ENCODE data around the gene CARD19. TPM values are rescaled to one million over a fixed set of nuclear protein-coding genes. Genes with fewer than 3 reads are reported as not detected.

Gene CARD19
- total RNA-seq, 4 donors from 2014 or later: 49.6 to 82.4 (median 70.9) TPM

DNA sequence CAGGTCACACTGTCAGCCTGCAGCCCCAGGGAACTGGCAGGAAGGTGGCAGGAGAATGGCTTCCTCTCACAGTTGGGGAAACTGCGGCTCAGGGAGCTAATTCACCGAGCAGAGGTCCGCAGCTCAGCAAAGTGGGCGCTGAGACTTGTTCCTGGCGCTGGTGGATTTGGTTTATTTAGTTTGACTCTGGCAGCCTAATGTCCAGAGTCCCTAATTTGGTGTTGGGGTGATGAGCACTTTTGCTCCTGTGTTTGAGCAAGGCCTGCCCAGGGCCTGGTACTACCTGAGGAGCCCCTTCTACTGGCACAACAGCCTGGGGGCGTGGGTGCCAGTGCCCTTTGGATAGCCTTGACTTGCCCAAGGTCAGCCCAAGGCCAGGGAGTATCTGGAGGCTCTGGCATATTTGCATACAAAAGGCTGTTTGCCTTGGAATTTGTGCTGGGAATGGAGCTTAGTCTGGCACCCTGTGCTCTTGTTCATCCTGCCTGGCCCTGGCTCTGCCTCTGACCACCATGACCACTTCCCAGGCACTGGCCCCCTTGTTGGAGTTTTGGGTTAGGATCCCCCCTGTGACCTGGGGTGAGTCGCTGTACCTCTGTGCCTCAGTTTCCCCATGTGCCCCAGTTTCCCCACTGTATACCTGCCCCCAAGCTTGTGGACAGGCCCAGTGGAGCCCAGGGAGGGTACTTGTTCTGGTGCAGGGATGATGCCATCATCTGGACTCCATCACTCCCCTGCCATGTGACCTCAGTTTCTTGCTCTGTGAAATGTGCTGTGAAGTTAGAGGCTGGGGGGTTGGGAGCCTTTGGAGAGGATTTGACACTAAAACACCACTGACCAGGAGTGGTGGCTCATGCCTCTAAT is 36.1 kb upstream of the CARD19 start:
- no peak overlapping the region for H3K27ac ChIP-seq
- intact Hi-C loops (cut with DNase I; ENCODE audit: low total_unique reads): no loop called here
- in situ Hi-C loops (cut with MboI; ENCODE audit: low sequenced_read_pairs in 4 of 4): no loop called here
- ATAC-seq (no peak), DNase-seq (no peak)
- H3K4me3 ChIP-seq: peak overlapping the region in 1 of 4 donors; percentile 48
- peaks cover 5 to 11% (median 5%) of the 10 kb centered on the region in 3 donors for H3K27me3 ChIP-seq
- H3K36me3 ChIP-seq: no peaks in the 10 kb centered on the region
- no peaks in the 10 kb centered on the region for H3K9me3 ChIP-seq
- peaks cover 0 to 5% of the 10 kb centered on the region in 2 donors for H3K4me1 ChIP-seq
- TF ChIP-seq POLR2A (IDR thresholded peaks at IDR 0.05) (no peak), CTCF (IDR thresholded peaks at IDR 0.05 in 4 of 5, conservative IDR thresholded peaks at IDR 0.05 in 1 of 5) (no peak)

GRCh38 chr9:93060746-93061259 is 35.2 kb upstream of the CARD19 start:
- ATAC-seq (no peak), DNase-seq (no peak)
- TF ChIP-seq POLR2A (IDR thresholded peaks at IDR 0.05) (no peak), CTCF (IDR thresholded peaks at IDR 0.05 in 4 of 5, conservative IDR thresholded peaks at IDR 0.05 in 1 of 5) (no peak)
- intact Hi-C loops (cut with DNase I; ENCODE audit: low total_unique reads): no loop called here
- Histone ChIP-seq H3K36me3 (no peaks in the 10 kb centered on the region), H3K4me1 (peaks cover 0 to 5% of the 10 kb centered on the region in 2 donors), H3K27ac (no peak overlapping the region), H3K27me3 (peaks cover 5 to 11% (median 5%) of the 10 kb centered on the region in 3 donors), H3K9me3 (no peaks in the 10 kb centered on the region), H3K4me3 (no peak overlapping the region)
- in situ Hi-C loops (cut with MboI; ENCODE audit: low sequenced_read_pairs in 4 of 4): no loop called here

GRCh38 chr9:93061260-93061751 is 34.7 kb upstream of the CARD19 start:
- Histone ChIP-seq H3K36me3 (no peaks in the 10 kb centered on the region), H3K27me3 (peaks cover 5 to 11% (median 5%) of the 10 kb centered on the region in 3 donors), H3K9me3 (no peaks in the 10 kb centered on the region), H3K4me3 (no peak overlapping the region), H3K27ac (no peak overlapping the region), H3K4me1 (peaks cover 0 to 5% of the 10 kb centered on the region in 2 donors)
- no peak for DNase-seq
- no peak for TF ChIP-seq POLR2A (IDR thresholded peaks at IDR 0.05)
- no peak for TF ChIP-seq CTCF (IDR thresholded peaks at IDR 0.05 in 4 of 5, conservative IDR thresholded peaks at IDR 0.05 in 1 of 5)
- no peak for ATAC-seq
- intact Hi-C loops (cut with DNase I; ENCODE audit: low total_unique reads) (no loop called here), in situ Hi-C loops (cut with MboI; ENCODE audit: low sequenced_read_pairs in 4 of 4) (no loop called here)

- TF ChIP-seq CTCF (IDR thresholded peaks at IDR 0.05 in 4 of 5, conservative IDR thresholded peaks at IDR 0.05 in 1 of 5) (no peak), POLR2A (IDR thresholded peaks at IDR 0.05) (no peak)
- peaks cover 0 to 5% of the 10 kb centered on the region in 2 donors for H3K4me1 ChIP-seq
Observed at GRCh38 chr9:93061791-93062763, 33.9 kb upstream of the CARD19 start.

More at GRCh38 chr9:93061791-93062763, 33.9 kb upstream of the CARD19 start:
- Histone ChIP-seq H3K4me3 (no peak overlapping the region), H3K9me3 (no peaks in the 10 kb centered on the region), H3K36me3 (no peaks in the 10 kb centered on the region), H3K27me3 (peaks cover 5 to 11% (median 5%) of the 10 kb centered on the region in 3 donors), H3K27ac (no peak overlapping the region)
- in situ Hi-C loops (cut with MboI; ENCODE audit: low sequenced_read_pairs in 4 of 4) (no loop called here), intact Hi-C loops (cut with DNase I; ENCODE audit: low total_unique reads) (no loop called here)
- DNase-seq (no peak), ATAC-seq (no peak)

Measured in gastrocnemius medialis (tissue), 4 donors.